ENCODE data around the gene ZNF697.

ZNF697 gene

DNA sequence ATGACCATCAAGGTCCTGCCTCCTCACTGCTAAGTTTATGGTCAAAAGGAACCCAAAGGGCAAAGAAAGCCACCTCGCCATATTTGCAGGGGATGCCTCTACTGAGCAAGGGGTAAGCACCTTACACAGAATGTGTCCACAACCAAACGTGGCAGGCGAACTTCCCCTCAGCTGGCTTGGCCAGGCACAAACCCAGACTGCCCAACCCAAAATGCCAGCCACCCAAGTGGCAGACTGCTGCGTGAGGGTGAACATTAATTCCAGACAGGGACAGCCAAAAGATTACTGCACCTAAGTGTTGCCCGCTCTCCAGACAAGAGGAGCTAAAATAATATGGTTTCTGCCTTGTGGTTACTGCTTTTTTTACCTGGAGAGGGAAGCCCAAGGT, 16.0 kb downstream of the ZNF697 start:
- DNase-seq (ENCODE audit: low spot score): no peak
- TF ChIP-seq, protein P1, sequence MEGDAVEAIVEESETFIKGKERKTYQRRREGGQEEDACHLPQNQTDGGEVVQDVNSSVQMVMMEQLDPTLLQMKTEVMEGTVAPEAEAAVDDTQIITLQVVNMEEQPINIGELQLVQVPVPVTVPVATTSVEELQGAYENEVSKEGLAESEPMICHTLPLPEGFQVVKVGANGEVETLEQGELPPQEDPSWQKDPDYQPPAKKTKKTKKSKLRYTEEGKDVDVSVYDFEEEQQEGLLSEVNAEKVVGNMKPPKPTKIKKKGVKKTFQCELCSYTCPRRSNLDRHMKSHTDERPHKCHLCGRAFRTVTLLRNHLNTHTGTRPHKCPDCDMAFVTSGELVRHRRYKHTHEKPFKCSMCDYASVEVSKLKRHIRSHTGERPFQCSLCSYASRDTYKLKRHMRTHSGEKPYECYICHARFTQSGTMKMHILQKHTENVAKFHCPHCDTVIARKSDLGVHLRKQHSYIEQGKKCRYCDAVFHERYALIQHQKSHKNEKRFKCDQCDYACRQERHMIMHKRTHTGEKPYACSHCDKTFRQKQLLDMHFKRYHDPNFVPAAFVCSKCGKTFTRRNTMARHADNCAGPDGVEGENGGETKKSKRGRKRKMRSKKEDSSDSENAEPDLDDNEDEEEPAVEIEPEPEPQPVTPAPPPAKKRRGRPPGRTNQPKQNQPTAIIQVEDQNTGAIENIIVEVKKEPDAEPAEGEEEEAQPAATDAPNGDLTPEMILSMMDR (IDR thresholded peaks at IDR 0.05): no peak
- peak overlapping the region; percentile 76 for H3K4me3 ChIP-seq
- peak overlapping the region; percentile 68 to 83 for H3K27ac ChIP-seq

DNA sequence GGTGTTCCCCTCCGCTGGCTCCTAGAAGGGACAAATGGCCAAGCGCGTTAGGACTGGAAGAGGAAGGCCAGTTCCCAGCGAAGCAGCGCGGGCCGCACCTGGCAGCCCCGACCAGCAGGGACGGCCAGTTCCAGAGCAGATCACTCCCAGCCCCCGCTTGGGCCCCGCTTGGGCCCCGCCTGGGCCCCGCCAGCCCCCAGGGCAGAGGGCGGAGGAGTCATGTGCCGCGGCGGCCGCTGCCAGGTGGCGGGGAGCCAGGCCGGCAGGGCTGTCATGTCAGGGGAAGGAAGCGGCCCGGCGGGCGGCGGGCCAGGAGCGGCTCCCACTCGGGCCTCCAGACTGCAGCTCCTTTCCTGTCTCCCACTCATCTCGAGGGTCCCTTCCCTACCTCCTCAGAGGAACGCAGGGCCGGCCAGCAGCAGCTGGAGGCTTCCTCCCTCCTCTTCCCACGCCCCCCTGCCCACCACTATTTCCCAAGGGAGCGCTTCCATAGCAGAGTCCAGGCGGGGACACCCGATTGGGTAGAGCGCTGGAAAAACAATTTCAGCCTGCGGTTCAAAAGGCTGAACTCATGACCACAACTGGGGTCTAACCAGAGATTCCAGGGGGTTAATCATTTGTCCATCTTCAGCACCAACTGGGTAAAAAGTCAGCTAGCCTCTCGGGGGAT, 16.5 kb downstream of the ZNF697 start:
- DNase-seq (ENCODE audit: low spot score): peak; percentile 90
- TF ChIP-seq, protein P1 (IDR thresholded peaks at IDR 0.05): no peak
- Histone ChIP-seq H3K4me3 (peak overlapping the region; percentile 76), H3K27ac (peak overlapping the region; percentile 68 to 83)

DNA sequence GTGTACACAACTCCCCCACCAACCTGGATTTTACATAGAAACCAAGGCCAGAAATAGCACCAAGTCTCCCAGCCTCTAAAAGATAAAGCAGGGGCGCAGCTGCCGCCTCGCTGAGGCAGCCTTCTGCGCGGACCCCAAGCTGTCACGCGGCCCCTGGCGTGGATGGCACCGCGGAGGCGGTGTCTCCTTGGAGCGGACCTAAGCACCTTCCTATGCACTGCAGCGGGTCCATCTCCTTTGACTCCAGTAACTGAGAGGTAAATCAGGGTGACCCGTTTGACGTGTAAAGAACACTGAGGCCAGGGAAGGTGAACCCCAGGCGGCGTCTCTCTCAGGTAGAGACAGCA, 17.0 kb downstream of the ZNF697 start:
- peak overlapping the region; percentile 76 for H3K4me3 ChIP-seq
- TF ChIP-seq, protein P1 (IDR thresholded peaks at IDR 0.05): no peak
- peak overlapping the region; percentile 68 to 83 for H3K27ac ChIP-seq
- DNase-seq (ENCODE audit: low spot score): no peak

DNA sequence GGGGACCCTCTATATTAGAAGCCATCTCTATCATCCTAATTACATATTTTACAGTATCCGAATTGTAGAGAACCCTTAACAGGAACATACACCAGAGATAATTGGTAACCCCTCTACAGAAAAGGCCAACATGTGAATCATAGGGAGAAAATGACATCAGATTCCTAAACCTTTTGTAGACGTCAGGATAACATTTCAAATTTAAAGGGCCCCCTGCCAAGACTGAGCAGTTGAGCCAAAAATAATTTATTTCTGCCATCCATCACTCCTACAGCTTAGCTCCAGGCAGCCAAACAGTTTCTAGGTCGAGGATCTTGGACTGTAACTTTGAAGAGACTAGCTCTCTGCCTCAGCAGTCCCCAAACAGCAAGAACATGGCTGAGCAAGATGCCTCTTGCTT, 21.2 kb downstream of the ZNF697 start:
- H3K4me3 ChIP-seq: no peak overlapping the region
- DNase-seq (ENCODE audit: low spot score): no peak
- TF ChIP-seq, protein P1 (IDR thresholded peaks at IDR 0.05): no peak
- H3K27ac ChIP-seq: peak overlapping the region; percentile 19 to 75

DNA sequence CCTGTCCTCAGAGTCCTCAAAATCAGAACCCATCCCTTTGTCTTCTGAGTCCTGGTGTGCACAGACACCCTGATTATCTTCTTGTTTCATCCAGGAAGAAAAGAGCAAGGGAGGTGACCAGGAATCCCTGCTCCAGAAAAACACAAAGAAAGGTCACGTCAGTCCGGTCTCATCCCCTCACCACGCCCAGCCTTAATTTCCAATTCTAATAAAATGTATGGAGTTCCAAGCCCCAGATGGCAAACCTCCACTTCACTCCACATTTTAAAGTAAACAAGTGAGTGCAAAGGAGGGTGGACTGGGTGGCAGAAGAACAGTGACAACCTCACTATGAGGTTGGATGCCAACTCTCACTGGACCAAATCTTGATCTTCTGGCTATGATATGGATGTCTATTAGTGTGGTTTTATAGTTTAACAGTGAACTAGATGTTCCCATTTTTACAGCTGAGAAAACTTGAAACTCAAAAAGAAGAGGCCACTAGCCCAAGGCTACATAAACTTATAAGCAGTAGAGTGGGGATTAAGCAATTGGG, 22.0 kb downstream of the ZNF697 start:
- TF ChIP-seq, protein P1 (IDR thresholded peaks at IDR 0.05): no peak
- H3K27ac ChIP-seq: peak overlapping the region; percentile 19 to 75
- no peak overlapping the region for H3K4me3 ChIP-seq
- DNase-seq (ENCODE audit: low spot score): no peak

DNA sequence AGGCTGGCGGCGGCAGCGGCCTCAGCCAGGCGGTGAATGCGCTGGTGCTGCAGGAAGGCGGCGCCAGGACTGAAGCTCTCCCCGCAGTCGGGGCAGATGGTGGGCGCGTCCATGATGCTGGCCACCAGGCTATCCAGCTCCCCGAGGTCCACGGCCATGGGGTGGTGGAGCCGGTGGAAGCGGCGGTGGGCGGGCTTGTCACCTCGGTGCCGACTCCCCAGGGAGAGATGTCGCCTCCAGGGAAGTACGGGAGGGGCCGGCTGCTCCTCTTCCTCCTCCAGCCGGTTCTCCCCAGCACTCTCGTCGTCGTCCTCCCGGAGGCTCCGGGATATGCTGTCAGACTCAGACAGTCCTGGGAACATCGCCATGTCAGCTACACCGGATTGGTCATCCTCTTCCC, 24.4 kb downstream of the ZNF697 start:
- TF ChIP-seq, protein P1 (IDR thresholded peaks at IDR 0.05): no peak
- no peak overlapping the region for H3K4me3 ChIP-seq
- H3K27ac ChIP-seq: no peak overlapping the region
- DNase-seq (ENCODE audit: low spot score): no peak

DNA sequence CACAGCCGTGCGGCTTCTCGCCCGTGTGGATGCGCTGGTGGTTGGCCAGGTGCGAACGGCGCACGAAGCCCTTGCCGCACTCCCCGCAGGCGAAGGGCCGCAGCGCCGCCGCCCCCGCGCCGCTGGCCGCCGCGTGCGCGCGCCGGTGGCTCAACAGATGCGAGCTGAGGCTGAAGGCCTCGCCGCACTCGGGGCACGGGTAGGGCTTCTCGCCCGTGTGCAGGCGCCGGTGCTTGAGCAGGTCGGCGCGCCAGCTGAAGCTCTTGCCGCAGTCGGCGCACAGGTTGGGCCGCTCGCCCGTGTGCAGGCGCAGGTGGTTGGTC, 24.9 kb downstream of the ZNF697 start:
- H3K27ac ChIP-seq: no peak overlapping the region

More for the DNA sequence above, 24.9 kb downstream of the ZNF697 start:
- DNase-seq (ENCODE audit: low spot score): no peak
- H3K4me3 ChIP-seq: no peak overlapping the region
- TF ChIP-seq, protein P1 (IDR thresholded peaks at IDR 0.05): no peak

Measured in coronary artery (tissue), 2 donors.